H1 (cell line): ENCODE data around the gene UTP14C. TPM values are rescaled to one million over a fixed set of nuclear protein-coding genes. Genes with fewer than 3 reads are reported as not detected.

Experiments used
- CTCF ChIA-PET: fragments of 300-600 bp; sonication (Branson Sonifier 250); formaldehyde crosslinking; loops from one replicate; lab custom pipeline; 2021; ENCODE audit not compliant: partially characterized antibody; lab: Charles Lee
- POLR2A ChIA-PET: fragments of 300-600 bp; sonication (Branson Sonifier 250); formaldehyde crosslinking; loops from one replicate; lab custom pipeline; 2021; ENCODE audit warnings: inconsistent platforms; ENCODE audit not compliant: partially characterized antibody; lab: Charles Lee
- DNase-seq, 2 experiments: peaks; one replicate each; pipeline versions ENCODE4 v3.0.0 to v3.0.0-alpha.2; 2010 to 2022; ENCODE audit warnings: low spot score in 2 of 2, low read depth in 1 of 2, mixed read lengths in 1 of 2
- FAIRE-seq: peaks from 2 replicates; lab custom pipeline; 2011; peaks lifted over from hg19 to GRCh38; lab: Jason Lieb, UNC
- H2AFZ ChIP-seq: 2 replicates; pipeline ENCODE4 v1.8.1; 2012; ENCODE audit warnings: low read length, inconsistent platforms
- H2AK5ac ChIP-seq: 2 replicates; pipeline ENCODE4 v1.6.1; 2013; ENCODE audit warnings: low read depth, low read length
- H2BK120ac ChIP-seq: replicated peaks from 2 replicates; pipeline ENCODE3; 2013; ENCODE audit warnings: low read depth, low read length, inconsistent platforms
- H2BK12ac ChIP-seq: 2 replicates; pipeline ENCODE4 v1.6.1; 2013; ENCODE audit warnings: low read depth, low read length
- H2BK15ac ChIP-seq: 2 replicates; pipeline ENCODE4 v1.6.1; 2013; ENCODE audit warnings: low read length
- H2BK20ac ChIP-seq: 2 replicates; pipeline ENCODE4 v1.6.1; 2013; ENCODE audit warnings: low read length
- H2BK5ac ChIP-seq: 2 replicates; pipeline ENCODE4 v1.6.1; 2013; ENCODE audit warnings: low read depth, low read length
- H3K14ac ChIP-seq: 2 replicates; pipeline ENCODE4 v1.6.1; 2013; ENCODE audit warnings: inconsistent platforms; ENCODE audit not compliant: insufficient read length
- H3K18ac ChIP-seq: 2 replicates; pipeline ENCODE4 v1.6.1; 2013; ENCODE audit warnings: low read length; ENCODE audit errors: extremely low read depth
- H3K23ac ChIP-seq: 2 replicates; pipeline ENCODE4 v1.6.1; 2013; ENCODE audit warnings: inconsistent platforms; ENCODE audit not compliant: insufficient read length
- H3K23me2 ChIP-seq: 2 replicates; pipeline ENCODE4 v1.6.1; 2013; ENCODE audit warnings: low read depth, low read length
- H3K27ac ChIP-seq: 2 replicates; pipeline ENCODE4 v1.6.1; 2011; ENCODE audit warnings: low read depth, low read length, inconsistent platforms
- H3K27me3 ChIP-seq, 4 experiments: replicated peaks in 1 of 4; 1 replicate in 1 of 4; 2 replicates in 3 of 4; pipeline versions ENCODE4 v1.6.1 to v1.8.1; 2011 to 2013; ENCODE audit warnings: low read length in 3 of 4, mild to moderate bottlenecking in 3 of 4, inconsistent platforms in 2 of 4, mixed read lengths in 2 of 4, moderate library complexity in 1 of 4; ENCODE audit not compliant: control insufficient read depth in 3 of 4, insufficient read depth in 3 of 4; ENCODE audit errors: extremely low read depth in 1 of 4
- H3K36me3 ChIP-seq, 4 experiments: 2 replicates each; pipeline versions ENCODE4 v1.6.1 to v1.8.1; 2011 to 2013; ENCODE audit warnings: mild to moderate bottlenecking in 4 of 4, low read length in 3 of 4, moderate library complexity in 2 of 4, control low read depth in 1 of 4, inconsistent platforms in 1 of 4; ENCODE audit not compliant: insufficient read depth in 4 of 4, control insufficient read depth in 2 of 4
- H3K4ac ChIP-seq: replicated peaks from 2 replicates; pipeline ENCODE3; 2013; ENCODE audit warnings: low read length, low read depth, mixed read lengths, inconsistent platforms; ENCODE audit not compliant: insufficient read length
- H3K4me1 ChIP-seq, 4 experiments: replicated peaks in 1 of 4; 1 replicate in 1 of 4; 2 replicates in 3 of 4; pipeline versions ENCODE4 v1.6.1 to v1.8.1; 2011 to 2013; ENCODE audit warnings: low read length in 3 of 4, inconsistent platforms in 2 of 4, mixed read lengths in 1 of 4; ENCODE audit not compliant: insufficient read depth in 4 of 4, control insufficient read depth in 3 of 4
- H3K4me2 ChIP-seq, 2 experiments: 2 replicates each; pipeline versions ENCODE4 v1.6.1 to v1.8.1; 2011 to 2013; ENCODE audit warnings: low read depth in 2 of 2, low read length in 2 of 2, control low read depth in 1 of 2, inconsistent platforms in 1 of 2, mild to moderate bottlenecking in 1 of 2; ENCODE audit not compliant: insufficient read depth in 1 of 2
- H3K4me3 ChIP-seq, 4 experiments: fragments of 200-600, 300-600 bp in 1 of 4; sonication (generic), shearing (Covaris generic), sonication (Bioruptor Twin) in 1 of 4; 2 replicates each; pipeline versions ENCODE4 v1.5.1 to v1.8.1; 2011 to 2016; ENCODE audit warnings: low read length in 4 of 4, low read depth in 3 of 4, control low read depth in 2 of 4, inconsistent platforms in 2 of 4, mild to moderate bottlenecking in 2 of 4, mixed read lengths in 1 of 4, moderate library complexity in 1 of 4; ENCODE audit not compliant: insufficient read depth in 2 of 4; ENCODE audit errors: extremely low read depth in 1 of 4
- H3K56ac ChIP-seq: replicated peaks from 2 replicates; pipeline ENCODE3; 2013; ENCODE audit warnings: low read depth, mild to moderate bottlenecking, mixed read lengths, low read length, inconsistent platforms; ENCODE audit not compliant: insufficient read length
- H3K79me1 ChIP-seq: 2 replicates; pipeline ENCODE4 v1.6.1; 2013; ENCODE audit warnings: low read depth, low read length, control low read depth
- H3K79me2 ChIP-seq, 2 experiments: 2 replicates each; pipeline versions ENCODE4 v1.6.1 to v1.8.1; 2012 to 2013; ENCODE audit warnings: low read length in 2 of 2, mild to moderate bottlenecking in 2 of 2, inconsistent platforms in 1 of 2; ENCODE audit not compliant: insufficient read depth in 2 of 2, control insufficient read depth in 1 of 2
- H3K9ac ChIP-seq, 4 experiments: replicated peaks in 1 of 4; 1 replicate in 1 of 4; 2 replicates in 3 of 4; pipeline versions ENCODE4 v1.6.1 to v1.8.1; 2011 to 2013; ENCODE audit warnings: low read depth in 3 of 4, low read length in 3 of 4, control low read depth in 2 of 4, mild to moderate bottlenecking in 2 of 4, moderate library complexity in 2 of 4, inconsistent platforms in 1 of 4; ENCODE audit errors: extremely low read depth in 1 of 4
- H3K9me3 ChIP-seq, 2 experiments: 2 replicates each; pipeline versions ENCODE4 v1.6.1 to v1.8.1; 2012 to 2013; ENCODE audit warnings: mild to moderate bottlenecking in 2 of 2, moderate library complexity in 2 of 2, control low read depth in 1 of 2, inconsistent platforms in 1 of 2, low read depth in 1 of 2, low read length in 1 of 2, mixed read lengths in 1 of 2; ENCODE audit not compliant: insufficient read depth in 2 of 2
- H4K20me1 ChIP-seq, 2 experiments: replicated peaks in 1 of 2; 2 replicates each; pipeline versions ENCODE3 to v1.8.1; 2011 to 2013; ENCODE audit warnings: inconsistent platforms in 2 of 2, low read length in 2 of 2, mild to moderate bottlenecking in 1 of 2; ENCODE audit not compliant: insufficient read depth in 2 of 2, control insufficient read depth in 1 of 2
- H4K5ac ChIP-seq: 2 replicates; pipeline ENCODE4 v1.6.1; 2013; ENCODE audit warnings: low read length, low read depth, mixed read lengths, inconsistent platforms; ENCODE audit not compliant: insufficient read length
- H4K8ac ChIP-seq: 2 replicates; pipeline ENCODE4 v1.8.0; 2013; ENCODE audit warnings: mild to moderate bottlenecking, moderate library complexity, low read length, inconsistent platforms; ENCODE audit not compliant: insufficient read depth; ENCODE audit errors: extremely low read depth
- H4K91ac ChIP-seq: replicated peaks from 2 replicates; pipeline ENCODE3; 2013; ENCODE audit warnings: low read length, mixed read lengths, inconsistent platforms; ENCODE audit not compliant: insufficient read length
- BACH1 ChIP-seq: IDR thresholded peaks from 2 replicates; pipeline ENCODE4 v1.6.1; 2012; ENCODE audit warnings: low read length, improper control_type of control experiment
- CBX5 ChIP-seq: fragments of 300-800, 300-1000 bp; sonication (generic); IDR thresholded peaks from 2 replicates; pipeline ENCODE4 v1.7.1; 2016; ENCODE audit warnings: antibody characterized with exemption, low read length, low read depth
- CTCF ChIP-seq, 3 experiments: IDR thresholded peaks; 1 replicate in 2 of 3; 2 replicates in 1 of 3; pipeline versions ENCODE4 v1.5.1 to v1.6.1; 2011; ENCODE audit warnings: low read length in 3 of 3, mild to moderate bottlenecking in 3 of 3, inconsistent platforms in 2 of 3, low read depth in 1 of 3, moderate library complexity in 1 of 3; ENCODE audit not compliant: insufficient read depth in 1 of 3; ENCODE audit errors: control extremely low read depth in 1 of 3
- E2F6 ChIP-seq: IDR thresholded peaks from 2 replicates; pipeline ENCODE4 v1.6.1; 2012; ENCODE audit warnings: inconsistent platforms
- RFX5 ChIP-seq: IDR thresholded peaks from 2 replicates; pipeline ENCODE4 v1.6.1; 2011; ENCODE audit warnings: low read depth, low read length, improper control_type of control experiment, borderline replicate concordance
- SIN3A ChIP-seq, 2 experiments: IDR thresholded peaks in 1 of 2; conservative IDR thresholded peaks in 1 of 2; 2 replicates each; pipeline ENCODE4 v1.6.1; 2011 to 2012; ENCODE audit warnings: low read length in 2 of 2, improper control_type of control experiment in 1 of 2, low read depth in 1 of 2, mild to moderate bottlenecking in 1 of 2
- SIRT6 ChIP-seq: IDR thresholded peaks from one replicate; pipeline ENCODE4 v1.7.1; 2012; ENCODE audit warnings: low read length, inconsistent platforms
- SP4 ChIP-seq: IDR thresholded peaks from 2 replicates; pipeline ENCODE4 v1.6.1; 2012; ENCODE audit warnings: low read length, inconsistent platforms
- USF2 ChIP-seq: IDR thresholded peaks from 2 replicates; pipeline ENCODE4 v1.6.1; 2011; ENCODE audit warnings: low read length, improper control_type of control experiment
- ZNF274 ChIP-seq: IDR thresholded peaks from 2 replicates; pipeline ENCODE4 v1.7.0; 2012; ENCODE audit warnings: low read length, borderline replicate concordance; ENCODE audit errors: extremely low read depth
- WGBS, 2 experiments: shearing (Covaris generic) in 1 of 2; methylation state at CpG; one replicate each; pipeline versions ENCODE4 v1.1.6 to v1.1.7; 2013 to 2015; ENCODE audit warnings: low lambda C conversion rate in 2 of 2, mixed read lengths in 2 of 2, inconsistent platforms in 1 of 2, low coverage in 1 of 2, missing lambda C conversion rate in 1 of 2; ENCODE audit not compliant: insufficient replicate concordance in 2 of 2, insufficient coverage in 1 of 2, insufficient read length in 1 of 2; ENCODE audit errors: extremely low coverage in 1 of 2, missing lambda C conversion rate in 1 of 2; 5-methylcytosine and 5-hydroxymethylcytosine counted together
- polyA plus RNA-seq, 7 experiments: library from polyadenylated mRNA; depleted of rRNA in 3 of 7; stranded (reverse) in 5 of 7; unstranded in 2 of 7; fragments of >200 nt in 5 of 7; fragments of 200-250 nt in 2 of 7; gene quantifications; 1 replicate in 5 of 7; 2 replicates in 1 of 7; 4 replicates in 1 of 7; pipeline versions ENCODE4 v1.2.1 to v1.2.3, GENCODE V29; 2011 to 2013; ENCODE audit warnings: missing spikeins in 2 of 7, mixed read lengths in 2 of 7
- total RNA-seq: library from RNA; stranded (reverse); fragmentation: NEBNext Ultra II Directional; extraction: Animal tissue kit (Norgen Biotek cat#: 25700); gene quantifications from 2 replicates; pipeline ENCODE4 v1.2.1, GENCODE V29; 2021

The UTP14C gene
- total and polyA plus RNA-seq, 2 of the 8 experiments (the other 6 are each of a cell fraction or from before 2014, with no cell fraction given) = 6.8 to 22.7 TPM

- CTCF ChIA-PET = interaction anchor here (1.1 to 5.6 kb wide), 4 partner anchors 22 to 54 kb away, joined by 3 to 28 read pairs (median 6); no protein-coding TSS in a partner anchor
- no peaks in the 10 kb centered on the region for H3K9me3 ChIP-seq
- H4K20me1 ChIP-seq = no peaks in the 10 kb centered on the region
- peaks cover 0 to 4% (median 2%) of the 10 kb centered on the region in 4 experiments; a peak in 4 of 7 replicates for H3K4me1 ChIP-seq
- no peak overlapping the region for H2AFZ ChIP-seq
- DNase-seq (no peak), FAIRE-seq (no peak)
- H2AK5ac ChIP-seq = no peak overlapping the region
- POLR2A ChIA-PET = no interaction called here
- H2BK15ac ChIP-seq = no peak overlapping the region
- H3K79me2 ChIP-seq = no peaks in the 10 kb centered on the region
- H3K4me3 ChIP-seq = no peak overlapping the region
- H4K91ac ChIP-seq = no peak overlapping the region
- H4K8ac ChIP-seq = no peak overlapping the region
- H3K4ac ChIP-seq = no peak overlapping the region
- no peak overlapping the region for H3K18ac ChIP-seq
- H3K56ac ChIP-seq = no peak overlapping the region
- H2BK5ac ChIP-seq = no peak overlapping the region
- H3K14ac ChIP-seq = no peak overlapping the region
- WGBS, 2 experiments = 89% methylated on average over 5 of the region's 5 CpGs; no CpG with 5 or more reads in 1 of the 2 experiments
- no peaks in the 10 kb centered on the region for H3K27me3 ChIP-seq
- H4K5ac ChIP-seq = no peak overlapping the region
- H3K23me2 ChIP-seq = no peaks in the 10 kb centered on the region
- H3K27ac ChIP-seq = no peak overlapping the region
- no peaks in the 10 kb centered on the region for H3K36me3 ChIP-seq
- no peak overlapping the region for H3K9ac ChIP-seq
- H2BK12ac ChIP-seq = no peak overlapping the region
- no peak overlapping the region for H2BK120ac ChIP-seq
- H2BK20ac ChIP-seq = no peak overlapping the region
- no peak overlapping the region for H3K23ac ChIP-seq
- no peak overlapping the region for H3K4me2 ChIP-seq
- H3K79me1 ChIP-seq = no peaks in the 10 kb centered on the region; the same call in 1 of the 2 replicates
- TF ChIP-seq SIRT6 = no peak
- TF ChIP-seq CTCF (IDR thresholded peaks at IDR 0.05; ENCODE audit: control extremely low read depth in 1 of 3, insufficient read depth in 1 of 3, low read depth in 1 of 3, low read length in 3 of 3) = no peak
- TF ChIP-seq ZNF274 = no peak
- no peak for TF ChIP-seq SP4
- no peak for TF ChIP-seq USF2
- no peak for TF ChIP-seq CBX5
- TF ChIP-seq E2F6 = no peak
- no peak for TF ChIP-seq SIN3A (conservative IDR thresholded peaks at IDR 0.05 in 1 of 2, IDR thresholded peaks at IDR 0.05 in 1 of 2; ENCODE audit: low read depth in 1 of 2, low read length in 2 of 2)
- no peak for TF ChIP-seq RFX5
- TF ChIP-seq BACH1 = no peak
Observed at GRCh38 chr13:51977625-51978024, 46.9 kb upstream of the UTP14C start.
